Measurements from ENCODE around the gene ERMP1. TPM values are rescaled to one million over a fixed set of nuclear protein-coding genes. Genes with fewer than 3 reads are reported as not detected.
A peak's percentile ranks its signal among the peaks of the same experiment; 100 is the strongest.

The ERMP1 gene
- total RNA-seq, 1 donor from 2014 or later, result 7.3 TPM

DNA sequence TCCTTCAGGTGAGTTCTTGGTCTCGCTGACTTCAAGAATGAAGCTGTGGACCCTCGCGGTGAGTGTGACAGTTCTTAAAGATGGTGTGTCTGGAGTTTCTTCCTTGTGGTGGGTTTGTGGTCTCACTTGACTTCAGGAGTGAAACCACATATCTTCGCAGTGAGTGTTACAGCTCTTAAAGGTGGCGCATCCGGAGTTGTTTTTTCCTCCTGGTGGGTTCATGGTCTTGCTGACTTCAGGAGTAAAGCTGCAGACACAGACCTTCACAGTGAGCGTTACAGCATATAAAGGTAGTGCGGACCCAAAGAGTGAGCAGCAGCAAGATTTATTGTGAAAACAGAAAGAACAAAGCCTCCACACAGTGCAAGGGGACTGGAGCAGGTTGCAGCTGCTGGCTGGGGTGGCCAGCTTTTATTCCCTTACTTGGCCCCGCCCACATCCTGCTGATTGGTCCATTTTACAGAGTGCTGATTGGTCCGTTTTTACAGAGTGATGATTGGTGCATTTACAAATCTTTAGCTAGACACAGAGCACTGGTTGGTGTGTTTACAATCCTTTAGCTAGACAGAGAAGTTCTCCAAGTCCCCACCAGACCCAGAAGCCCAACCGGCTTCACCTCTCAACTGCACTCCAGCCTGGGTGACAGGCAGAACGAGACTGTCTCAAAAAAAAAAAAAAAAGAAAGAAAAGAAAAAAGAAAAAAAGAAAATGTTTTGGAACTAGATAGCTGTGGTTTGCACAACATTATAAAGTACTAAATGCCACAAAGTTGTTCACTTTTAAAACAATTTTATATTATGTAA is 9.1 kb upstream of the ERMP1 start:
- Mint-ChIP-seq H3K36me3 (ENCODE audit: low read depth) (no peaks in the 10 kb centered on the region), H3K4me3 (peak overlapping the region; percentile 28), H3K27me3 (no peaks in the 10 kb centered on the region), H3K4me1 (peaks cover 28% of the 10 kb centered on the region), H3K9me3 (no peaks in the 10 kb centered on the region), H3K27ac (no peak overlapping the region)
- ATAC-seq (ENCODE audit: low read depth) (peak; percentile 25), DNase-seq (no peak)
- TF ChIP-seq, protein P1, sequence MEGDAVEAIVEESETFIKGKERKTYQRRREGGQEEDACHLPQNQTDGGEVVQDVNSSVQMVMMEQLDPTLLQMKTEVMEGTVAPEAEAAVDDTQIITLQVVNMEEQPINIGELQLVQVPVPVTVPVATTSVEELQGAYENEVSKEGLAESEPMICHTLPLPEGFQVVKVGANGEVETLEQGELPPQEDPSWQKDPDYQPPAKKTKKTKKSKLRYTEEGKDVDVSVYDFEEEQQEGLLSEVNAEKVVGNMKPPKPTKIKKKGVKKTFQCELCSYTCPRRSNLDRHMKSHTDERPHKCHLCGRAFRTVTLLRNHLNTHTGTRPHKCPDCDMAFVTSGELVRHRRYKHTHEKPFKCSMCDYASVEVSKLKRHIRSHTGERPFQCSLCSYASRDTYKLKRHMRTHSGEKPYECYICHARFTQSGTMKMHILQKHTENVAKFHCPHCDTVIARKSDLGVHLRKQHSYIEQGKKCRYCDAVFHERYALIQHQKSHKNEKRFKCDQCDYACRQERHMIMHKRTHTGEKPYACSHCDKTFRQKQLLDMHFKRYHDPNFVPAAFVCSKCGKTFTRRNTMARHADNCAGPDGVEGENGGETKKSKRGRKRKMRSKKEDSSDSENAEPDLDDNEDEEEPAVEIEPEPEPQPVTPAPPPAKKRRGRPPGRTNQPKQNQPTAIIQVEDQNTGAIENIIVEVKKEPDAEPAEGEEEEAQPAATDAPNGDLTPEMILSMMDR (IDR thresholded peaks at IDR 0.05), result no peak
- intact Hi-C loops (cut with micrococcal nuclease), result no loop called here
- ChIA-PET CTCF (interaction anchor here (1.6 kb wide), 1 partner anchor 9 kb away, joined by 5 read pairs; the partner anchor contains the start of gene ERMP1), POLR2A (interaction anchor here (0.8 kb wide), 1 partner anchor 255 kb away, joined by 7 read pairs; no protein-coding TSS in a partner anchor)

DNA sequence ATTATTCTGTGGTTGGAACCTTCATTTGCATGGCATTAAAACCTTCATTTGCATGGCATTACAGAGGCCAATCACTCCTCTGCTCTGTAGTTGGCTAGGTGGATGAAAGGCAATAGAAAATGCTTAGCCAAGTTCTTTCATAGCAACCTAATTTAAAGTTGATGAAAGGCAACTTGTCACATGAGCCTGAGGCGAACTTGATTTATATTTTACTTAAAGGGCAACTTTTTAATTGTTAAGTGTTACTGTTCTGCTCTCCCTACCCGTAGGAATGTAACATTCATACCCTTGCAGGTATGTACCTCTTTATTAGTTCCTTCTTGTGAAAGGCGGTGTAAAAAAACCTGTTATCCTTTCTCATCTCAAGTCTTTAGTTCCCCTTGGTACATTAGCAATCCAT is 7.9 kb upstream of the ERMP1 start:
- no peaks in the 10 kb centered on the region for H3K36me3 Mint-ChIP-seq (ENCODE audit: low read depth)
- no peak overlapping the region for H3K27ac Mint-ChIP-seq
- DNase-seq, result no peak
- H3K27me3 Mint-ChIP-seq, result no peaks in the 10 kb centered on the region
- no peaks in the 10 kb centered on the region for H3K9me3 Mint-ChIP-seq
- ATAC-seq (ENCODE audit: low read depth), result no peak
- POLR2A ChIA-PET, result no interaction called here
- peaks cover 28% of the 10 kb centered on the region for H3K4me1 Mint-ChIP-seq
- CTCF ChIA-PET, result interaction anchor here (1.6 kb wide), 1 partner anchor 8 kb away, joined by 5 read pairs; the partner anchor contains the start of gene ERMP1
- TF ChIP-seq, protein P1 (IDR thresholded peaks at IDR 0.05), result no peak
- no peak overlapping the region for H3K4me3 Mint-ChIP-seq
- intact Hi-C loops (cut with micrococcal nuclease), result no loop called here

DNA sequence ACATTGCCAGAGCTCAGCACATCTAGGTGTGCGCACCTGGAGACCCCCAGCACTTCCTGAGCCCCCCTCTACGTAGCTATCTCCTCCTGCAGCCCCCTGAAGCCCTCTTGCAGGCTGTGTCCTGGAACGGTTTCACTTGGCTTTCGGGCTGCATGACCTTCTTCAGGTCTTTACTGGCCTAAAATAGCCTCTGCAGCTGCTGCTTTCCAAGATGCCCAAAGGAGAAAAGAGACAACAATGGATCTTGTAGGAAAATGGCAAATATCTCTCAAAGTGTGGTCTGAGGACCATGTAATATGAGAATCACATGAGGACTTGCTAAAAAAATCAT is 6.6 kb upstream of the ERMP1 start:
- intact Hi-C loops (cut with micrococcal nuclease), result no loop called here
- Mint-ChIP-seq H3K9me3 (no peaks in the 10 kb centered on the region), H3K27me3 (no peaks in the 10 kb centered on the region), H3K27ac (no peak overlapping the region), H3K36me3 (ENCODE audit: low read depth) (no peaks in the 10 kb centered on the region), H3K4me3 (no peak overlapping the region), H3K4me1 (peaks cover 22% of the 10 kb centered on the region)
- TF ChIP-seq, protein P1 (IDR thresholded peaks at IDR 0.05), result no peak
- ATAC-seq (ENCODE audit: low read depth) (no peak), DNase-seq (no peak)
- ChIA-PET CTCF (no interaction called here), POLR2A (no interaction called here)

DNA sequence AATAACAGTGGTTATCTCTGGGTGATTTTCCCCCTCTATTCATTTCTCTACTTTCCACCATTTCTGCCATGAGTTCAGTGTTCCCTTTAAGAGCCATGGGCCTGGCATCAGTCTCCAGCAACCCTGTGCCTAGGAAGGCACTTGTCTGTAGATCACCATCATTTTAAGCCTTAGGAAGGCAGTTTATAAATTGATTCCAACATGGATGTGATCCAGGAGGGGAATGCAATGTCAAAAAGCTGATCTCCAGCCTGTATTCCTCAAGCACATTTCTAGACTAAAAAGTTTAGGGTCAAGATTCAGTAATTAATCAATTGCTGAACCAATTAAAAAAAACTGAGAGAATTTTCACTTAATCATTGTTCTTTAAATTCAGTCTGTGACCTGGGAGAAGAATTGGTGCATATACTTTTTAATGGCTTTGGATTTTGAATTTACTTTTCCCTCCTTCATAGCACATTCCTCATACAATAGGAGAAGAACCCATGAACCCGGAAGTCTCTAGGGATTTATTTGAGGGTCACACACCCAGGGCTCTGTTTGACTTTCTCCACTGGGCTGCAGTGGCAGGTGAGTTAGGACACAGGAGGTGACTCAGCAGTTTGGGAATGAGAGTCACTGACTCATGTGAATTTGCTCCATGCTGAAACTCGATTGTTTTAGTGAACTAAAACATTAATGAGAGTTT is 6.1 kb upstream of the ERMP1 start:
- CTCF ChIA-PET, result no interaction called here
- Mint-ChIP-seq H3K27ac (no peak overlapping the region), H3K36me3 (ENCODE audit: low read depth) (no peaks in the 10 kb centered on the region), H3K27me3 (no peaks in the 10 kb centered on the region), H3K4me1 (peaks cover 18% of the 10 kb centered on the region), H3K9me3 (no peaks in the 10 kb centered on the region), H3K4me3 (no peak overlapping the region)
- POLR2A ChIA-PET, result no interaction called here
- intact Hi-C loops (cut with micrococcal nuclease), result no loop called here
- TF ChIP-seq, protein P1 (IDR thresholded peaks at IDR 0.05), result no peak
- no peak for DNase-seq
- ATAC-seq (ENCODE audit: low read depth), result no peak

DNA sequence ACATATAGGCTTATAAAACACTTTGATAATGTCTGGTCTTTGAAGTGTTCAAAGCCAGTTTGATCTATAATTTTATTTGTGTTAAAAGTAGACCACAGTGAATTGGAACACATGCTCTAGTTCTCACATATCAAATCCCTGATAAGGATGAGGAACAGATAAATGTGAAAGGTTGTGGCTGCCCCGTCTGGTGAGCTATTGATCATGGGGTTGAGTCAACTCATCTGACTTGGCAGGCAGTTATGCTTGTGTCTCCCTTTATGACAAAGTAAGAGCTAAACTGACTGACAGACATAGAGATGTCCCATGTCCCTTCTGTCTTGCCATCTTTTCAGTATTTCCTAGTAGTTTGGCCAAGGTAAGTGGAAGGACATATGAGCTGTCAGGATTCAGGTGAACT is 2.9 kb upstream of the ERMP1 start:
- no peaks in the 10 kb centered on the region for H3K9me3 Mint-ChIP-seq
- H3K4me1 Mint-ChIP-seq, result peaks cover 25% of the 10 kb centered on the region
- DNase-seq (no peak), ATAC-seq (ENCODE audit: low read depth) (no peak)
- POLR2A ChIA-PET, result no interaction called here
- H3K4me3 Mint-ChIP-seq, result no peak overlapping the region
- H3K27me3 Mint-ChIP-seq, result no peaks in the 10 kb centered on the region
- H3K27ac Mint-ChIP-seq, result no peak overlapping the region
- TF ChIP-seq, protein P1 (IDR thresholded peaks at IDR 0.05), result no peak
- intact Hi-C loops (cut with micrococcal nuclease), result no loop called here
- CTCF ChIA-PET, result interaction anchor here (0.7 kb wide), 1 partner anchor 52 kb away, joined by 3 read pairs; no protein-coding TSS in a partner anchor
- H3K36me3 Mint-ChIP-seq (ENCODE audit: low read depth), result peaks cover 3% of the 10 kb centered on the region
